HG03159 (cell line): ENCODE measurements around the gene SKP2.
A peak's percentile ranks its signal among the peaks of the same experiment; 100 is the strongest.
"Not testable (repeated sequence)": the region's sequence is repeated elsewhere in the genome, so short reads cannot be mapped to it uniquely, and the experiment has no call there.

ENCODE experiments used
- ATAC-seq: cut with Tn5 transposase; IDR thresholded peaks from one replicate; pipeline ENCODE4 v1.9.1; 2021; ENCODE audit warnings: mild to moderate bottlenecking, moderate library complexity; ENCODE audit not compliant: unreplicated experiment

Gene SKP2

DNA sequence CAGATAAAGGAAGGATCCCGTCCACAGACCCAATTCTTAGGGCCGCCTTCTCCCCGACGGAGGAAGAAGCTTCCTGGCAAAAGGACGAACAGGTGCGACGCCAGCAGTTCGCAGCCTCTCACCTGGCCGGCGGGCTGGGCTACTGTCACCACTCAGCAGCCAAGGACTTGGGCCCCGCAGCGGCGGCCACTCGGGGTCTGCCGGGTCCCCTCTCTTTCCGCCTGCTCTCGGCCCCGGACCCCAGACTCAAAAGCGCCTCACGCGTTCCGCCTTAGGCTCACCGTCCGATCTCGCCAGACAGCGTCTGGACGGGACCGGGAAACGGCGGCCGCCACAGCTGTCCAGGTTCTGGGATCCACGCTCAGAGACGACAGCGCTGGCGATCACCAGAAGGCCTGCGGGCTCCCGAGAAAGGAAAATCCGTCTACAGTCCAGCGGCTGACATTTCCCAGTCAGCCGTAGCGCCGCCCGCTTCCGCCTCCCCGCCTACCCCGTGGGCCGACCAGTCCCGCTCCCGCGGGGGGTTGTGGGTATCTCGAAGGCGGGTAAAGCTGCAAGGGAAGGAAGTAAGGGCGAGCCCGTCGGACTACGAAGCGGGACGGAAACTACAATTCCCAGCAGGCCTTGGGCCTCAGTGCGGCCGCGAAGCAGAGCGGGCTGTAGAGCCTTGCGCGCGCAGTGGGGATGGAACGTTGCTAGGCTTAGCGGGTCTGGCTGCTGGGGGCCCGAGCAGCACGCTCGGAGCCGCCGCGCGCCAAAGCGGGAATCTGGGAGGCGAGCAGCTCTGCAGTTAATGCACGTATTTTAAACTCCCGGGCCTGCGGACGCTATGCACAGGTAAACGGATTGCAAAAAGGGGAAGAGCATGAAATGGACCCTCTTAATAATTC, at the start of gene SKP2, which contains the start of gene LMBRD2:
Gene SKP2 (plus strand): TSS at position 678 of the 890 bp plus-strand sequence. CDS start 152 bp downstream, at position 830.
Gene LMBRD2 (minus strand): TSS at position 454 of the 890 bp plus-strand sequence. CDS start 8,538 bp downstream, outside the sequence.
- peak; percentile 99 for ATAC-seq

DNA sequence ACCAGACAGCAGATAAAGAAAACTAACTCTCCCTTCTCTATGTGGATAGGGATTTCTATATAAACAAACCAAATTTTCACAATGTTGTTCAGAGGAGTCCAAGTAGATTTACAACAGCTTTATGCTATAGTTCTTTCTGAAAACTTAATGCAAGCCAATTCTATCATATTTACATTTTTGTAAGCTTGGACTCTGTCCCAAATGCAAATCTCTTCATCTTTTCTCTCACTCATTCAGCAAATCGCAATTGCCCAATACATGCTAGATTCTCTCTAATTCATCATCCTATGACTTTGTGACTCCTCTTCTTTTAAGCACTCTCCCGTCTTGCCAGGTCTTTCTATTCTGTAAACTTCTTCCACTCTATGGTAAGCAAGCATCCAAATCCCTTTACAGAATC, 46.1 kb upstream of the SKP2 start:
- ATAC-seq = no peak

DNA sequence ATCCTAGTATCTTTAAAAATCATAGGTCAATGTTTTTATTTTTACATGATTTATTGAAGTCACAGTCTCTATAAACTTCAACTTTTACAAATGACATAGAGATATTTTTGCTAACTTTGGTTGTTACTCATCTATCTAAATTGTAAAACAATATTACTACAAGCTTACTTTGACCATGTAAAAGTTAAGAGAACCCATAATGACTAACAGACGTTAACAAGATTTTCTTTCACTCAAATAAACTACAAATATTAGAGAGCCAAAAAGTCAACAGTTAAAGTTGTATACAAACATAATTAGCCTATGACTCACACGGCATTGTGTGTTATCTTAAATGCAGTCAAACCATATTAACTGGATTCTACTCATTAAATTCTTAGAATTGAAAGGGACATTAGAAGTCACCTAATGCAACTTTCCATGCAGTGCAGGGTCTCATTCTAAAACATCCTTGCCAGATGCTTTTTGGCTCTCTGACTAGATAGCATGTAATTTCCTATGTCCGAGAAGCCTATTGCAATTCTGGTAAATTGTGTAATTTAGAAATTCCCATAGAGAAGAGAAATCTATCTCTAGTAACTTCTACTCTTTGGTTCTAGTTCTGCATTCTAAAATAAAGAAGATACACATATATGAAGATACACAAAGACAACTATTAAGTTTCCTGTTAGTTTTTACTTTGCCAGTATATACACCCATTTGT, 43.0 kb upstream of the SKP2 start:
- no peak for ATAC-seq

DNA sequence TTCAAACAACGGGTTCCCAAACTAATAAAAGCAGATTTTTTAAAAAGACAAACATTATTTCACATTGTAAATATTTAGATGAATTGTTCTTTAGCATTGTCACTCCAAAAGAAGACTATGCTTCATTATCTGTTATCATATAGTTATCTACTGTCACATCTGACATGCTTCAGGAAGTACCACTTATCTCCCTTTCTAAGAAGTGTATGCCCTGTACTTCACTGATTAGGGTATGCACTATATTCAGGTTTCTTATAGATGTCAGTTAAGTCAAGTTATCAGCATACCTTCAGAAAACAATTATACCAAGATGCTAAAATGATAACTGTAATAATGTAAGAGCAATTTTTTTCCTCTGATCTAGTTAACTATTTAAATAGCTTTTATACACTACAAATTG, 40.7 kb upstream of the SKP2 start:
- no peak for ATAC-seq

DNA sequence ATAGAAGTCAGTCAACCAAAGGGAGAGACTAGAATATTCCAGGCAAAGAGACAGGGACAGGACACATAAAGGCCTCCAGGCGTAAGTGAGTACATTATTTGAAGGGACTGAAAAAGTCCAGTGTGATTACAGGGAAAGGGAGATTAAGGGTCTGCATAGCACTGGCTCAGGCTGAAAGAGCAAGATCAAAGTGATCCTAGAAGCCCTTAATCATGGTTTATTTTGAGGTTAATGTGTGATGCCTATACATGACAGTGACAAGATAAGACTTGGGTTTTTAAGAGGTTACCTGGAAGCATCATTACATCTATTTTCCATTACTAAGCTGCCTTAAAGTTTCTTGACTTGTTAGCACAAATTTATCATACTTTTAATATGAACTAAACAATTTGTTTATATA, 26.0 kb upstream of the SKP2 start:
- no peak for ATAC-seq

DNA sequence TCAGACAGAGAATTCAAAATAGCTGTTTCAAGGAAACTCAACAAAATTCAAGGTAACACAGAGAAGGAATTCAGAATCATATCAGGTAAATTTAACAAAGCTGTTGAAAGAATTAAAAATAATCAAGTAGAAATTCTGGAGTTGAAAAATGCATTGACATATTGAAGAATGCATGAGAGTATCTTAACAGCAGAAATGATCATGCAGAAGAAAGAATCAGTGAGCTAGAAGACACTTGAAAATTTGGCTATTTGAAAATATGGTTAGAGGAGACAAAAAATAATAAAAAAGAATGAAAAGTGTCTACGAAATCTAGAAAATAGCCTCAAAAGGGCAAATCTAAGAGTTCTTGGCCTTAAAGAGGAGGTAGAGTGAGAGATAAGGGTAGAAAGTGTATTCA, 23.1 kb upstream of the SKP2 start:
- ATAC-seq = no peak

DNA sequence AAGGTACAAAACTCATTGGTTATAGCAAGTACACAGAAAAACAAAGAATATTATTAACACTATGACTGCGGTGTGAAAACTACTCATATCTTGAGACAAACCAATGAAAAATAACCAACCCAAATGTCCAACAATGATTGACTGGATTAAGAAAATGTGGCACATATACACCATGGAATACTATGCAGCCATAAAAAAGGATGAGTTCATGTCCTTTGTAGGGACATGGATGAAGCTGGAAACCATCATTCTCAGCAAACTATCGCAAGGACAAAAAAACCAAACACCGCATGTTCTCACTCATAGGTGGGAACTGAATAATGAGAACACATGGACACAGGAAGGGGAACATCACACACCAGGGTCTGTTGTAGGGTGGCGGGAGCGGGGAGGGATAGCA, 22.2 kb upstream of the SKP2 start:
- not testable (repeated sequence) for ATAC-seq

DNA sequence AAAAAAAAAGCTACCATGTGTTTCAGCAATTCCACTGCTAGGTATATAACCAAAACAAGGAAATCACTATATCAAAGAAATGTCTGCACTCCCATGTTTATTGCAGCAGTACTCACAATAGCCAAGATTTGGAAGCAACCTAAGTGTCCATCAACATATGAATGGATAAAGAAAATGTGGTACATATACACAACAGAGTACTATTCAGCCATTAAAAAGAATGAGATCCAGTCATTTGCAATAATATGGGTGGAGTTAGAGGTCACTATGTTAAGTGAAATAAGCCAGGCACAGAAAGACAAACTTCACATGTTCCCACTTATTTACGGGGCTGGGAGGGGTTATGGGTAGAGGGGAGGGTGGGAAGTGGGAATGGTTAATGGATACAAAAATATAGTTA, 18.9 kb upstream of the SKP2 start:
- ATAC-seq = not testable (repeated sequence)

DNA sequence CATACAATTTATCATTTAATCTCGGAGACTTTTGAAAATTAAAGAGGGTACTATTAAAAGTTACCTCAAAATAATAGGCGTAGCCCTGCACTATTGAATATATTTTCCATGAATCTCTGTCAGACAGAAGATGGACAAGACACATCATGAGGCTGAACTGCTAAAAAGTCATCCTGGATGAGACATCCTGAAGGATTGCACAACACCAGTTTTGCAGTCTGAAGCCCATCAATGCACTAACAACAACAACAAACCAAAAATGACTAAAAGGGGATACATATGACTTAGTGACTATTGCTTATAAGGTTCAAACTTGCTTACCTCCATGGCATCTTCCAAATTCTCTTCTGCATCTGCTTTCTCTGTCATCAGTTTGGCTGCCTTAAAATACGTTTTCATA, 15.9 kb upstream of the SKP2 start:
- ATAC-seq = no peak

DNA sequence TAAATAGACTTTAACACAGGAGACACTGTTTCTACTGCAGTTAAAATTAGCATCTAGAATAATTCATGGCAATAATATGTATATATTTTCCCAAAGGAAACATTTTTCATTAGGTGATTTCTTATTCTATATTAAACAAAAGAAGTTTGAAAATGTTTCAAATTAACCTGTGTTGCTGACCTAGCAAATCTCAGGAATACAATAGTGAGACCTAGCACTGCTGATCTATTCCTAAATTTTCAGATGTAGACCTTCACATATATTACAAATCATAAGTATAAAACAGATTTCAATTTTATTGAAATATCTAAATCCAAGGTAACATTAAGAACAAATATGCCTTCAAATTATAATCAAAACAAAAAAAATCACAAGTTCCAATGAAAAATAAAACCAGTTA, 15.3 kb upstream of the SKP2 start:
- ATAC-seq = no peak

DNA sequence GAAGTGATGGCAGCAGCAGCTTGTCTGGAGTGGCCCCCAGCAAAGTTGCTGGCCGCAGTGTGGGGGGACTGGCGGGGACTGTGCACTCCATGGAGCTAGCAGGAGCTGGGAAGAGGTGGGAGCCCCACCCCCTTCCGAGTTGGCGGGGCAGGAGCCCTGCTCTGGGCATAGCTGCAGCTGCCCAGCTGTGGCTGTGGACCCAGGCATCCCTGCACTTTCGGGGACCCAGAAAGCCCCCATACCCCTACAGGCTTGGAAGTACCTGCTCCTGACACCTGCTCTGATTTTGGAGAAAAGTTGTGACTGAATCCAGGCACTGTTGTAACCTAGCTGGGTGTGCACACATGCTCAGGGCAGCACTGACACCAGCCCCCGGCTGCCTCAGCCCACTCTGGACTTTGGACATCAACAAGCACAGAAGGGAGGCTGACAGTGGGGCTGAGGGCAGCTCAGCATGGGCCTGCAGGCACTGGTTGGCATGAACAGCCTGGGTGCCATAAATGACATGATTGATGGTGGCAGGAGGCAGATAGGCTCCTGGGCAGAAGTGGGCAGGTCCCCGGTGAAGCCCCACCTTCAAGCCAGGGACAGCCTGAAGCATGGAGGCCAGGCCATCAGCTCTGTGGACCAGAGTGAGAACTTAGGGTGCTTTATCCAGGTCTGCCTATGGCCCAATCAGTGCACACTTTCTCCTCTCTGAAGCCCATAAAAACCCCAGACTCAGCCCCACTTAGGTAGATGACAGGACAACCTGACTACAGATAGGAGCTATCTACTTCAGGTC, 12.8 kb upstream of the SKP2 start:
- no peak for ATAC-seq

DNA sequence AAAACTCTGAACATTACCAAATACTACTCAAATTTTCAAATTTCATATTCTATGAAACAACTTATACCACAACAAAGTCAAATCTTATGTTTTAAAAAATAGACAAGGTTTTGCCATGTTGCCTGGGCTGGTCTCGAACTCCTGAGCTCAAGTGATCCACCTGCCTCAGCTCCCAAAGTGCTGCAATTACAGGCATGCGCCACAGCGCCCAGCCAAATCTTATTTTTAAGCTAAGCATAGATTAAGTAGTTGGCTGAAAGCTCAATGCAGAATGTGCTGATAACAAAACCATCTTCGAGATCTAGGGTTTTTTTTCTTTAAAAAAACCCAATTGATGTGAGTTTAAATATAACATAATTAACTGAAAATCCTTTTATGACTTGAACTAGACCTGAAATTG, 6.6 kb upstream of the SKP2 start:
- ATAC-seq = no peak

DNA sequence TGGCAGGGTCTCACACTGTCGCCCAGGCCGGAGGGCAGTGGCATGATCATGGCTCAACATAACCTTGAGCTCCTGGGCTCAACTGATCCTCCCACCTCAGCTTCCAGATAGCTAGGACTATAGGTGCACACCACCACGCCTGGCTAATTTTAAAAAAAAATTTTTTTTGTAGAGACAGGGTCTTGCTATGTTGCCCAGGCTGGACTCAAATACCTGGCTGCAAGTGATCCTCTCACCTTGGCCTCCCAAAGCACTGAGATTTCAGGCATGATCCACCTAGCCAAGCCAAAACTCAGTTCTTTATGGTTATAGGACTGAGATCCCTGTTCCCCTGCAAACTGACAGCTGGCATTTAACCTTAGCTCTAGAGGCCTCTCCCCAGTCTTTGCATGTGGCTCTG, 5.5 kb upstream of the SKP2 start:
- no peak for ATAC-seq

DNA sequence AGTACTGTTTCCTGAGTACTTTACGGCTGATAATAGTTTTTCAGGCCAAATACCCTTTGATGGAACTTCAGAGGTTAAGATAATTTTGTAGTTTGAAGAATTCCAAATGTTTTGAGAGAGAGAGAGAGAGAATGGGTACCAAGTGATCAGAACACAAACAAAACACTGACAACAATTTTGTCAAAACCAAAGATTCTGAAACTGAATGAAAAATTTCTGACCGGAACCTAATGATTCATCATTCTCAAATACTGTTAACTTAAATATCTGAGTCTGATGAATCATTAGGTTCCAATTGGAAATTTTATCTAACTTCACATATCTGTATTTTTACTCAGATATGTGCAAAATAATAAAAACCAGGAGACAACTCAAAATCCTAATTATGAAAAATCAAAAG, 4.2 kb upstream of the SKP2 start:
- no peak for ATAC-seq

DNA sequence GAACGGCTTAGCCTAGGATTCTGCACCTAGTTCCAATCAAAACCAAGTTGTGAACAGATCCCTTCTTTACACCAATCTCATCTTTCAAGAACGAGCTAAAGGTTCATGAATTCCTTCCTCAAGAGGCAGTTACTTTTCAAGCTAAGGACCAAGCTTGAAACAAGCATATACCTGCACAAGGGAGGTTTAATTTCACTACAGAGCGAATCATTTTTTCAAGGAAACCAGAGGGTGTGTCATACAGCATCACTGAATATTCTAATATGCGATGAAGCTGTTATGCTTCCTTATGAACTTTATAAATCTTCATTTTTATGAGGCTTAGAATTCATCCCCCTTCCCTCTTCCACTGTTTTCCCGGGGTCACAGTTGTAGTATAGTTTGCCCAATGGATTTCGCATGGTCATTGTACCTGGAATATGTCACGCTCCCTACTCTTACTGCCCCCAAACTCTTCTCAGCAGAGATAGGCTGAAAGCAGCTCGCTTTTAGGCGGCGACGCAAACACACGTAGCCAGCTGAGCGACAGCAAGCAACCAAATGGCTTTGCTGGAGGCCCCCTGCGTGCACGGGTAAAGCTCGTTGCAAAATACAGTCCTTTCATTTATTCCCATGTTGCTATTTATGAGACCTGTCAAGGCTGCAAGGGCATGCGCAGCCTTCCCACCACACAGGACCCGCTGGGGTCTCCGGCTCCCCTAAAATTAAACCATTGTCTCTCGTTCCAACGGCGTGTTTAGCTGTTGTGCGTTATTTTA, 1.1 kb upstream of the SKP2 start:
- peak; percentile 34 for ATAC-seq

DNA sequence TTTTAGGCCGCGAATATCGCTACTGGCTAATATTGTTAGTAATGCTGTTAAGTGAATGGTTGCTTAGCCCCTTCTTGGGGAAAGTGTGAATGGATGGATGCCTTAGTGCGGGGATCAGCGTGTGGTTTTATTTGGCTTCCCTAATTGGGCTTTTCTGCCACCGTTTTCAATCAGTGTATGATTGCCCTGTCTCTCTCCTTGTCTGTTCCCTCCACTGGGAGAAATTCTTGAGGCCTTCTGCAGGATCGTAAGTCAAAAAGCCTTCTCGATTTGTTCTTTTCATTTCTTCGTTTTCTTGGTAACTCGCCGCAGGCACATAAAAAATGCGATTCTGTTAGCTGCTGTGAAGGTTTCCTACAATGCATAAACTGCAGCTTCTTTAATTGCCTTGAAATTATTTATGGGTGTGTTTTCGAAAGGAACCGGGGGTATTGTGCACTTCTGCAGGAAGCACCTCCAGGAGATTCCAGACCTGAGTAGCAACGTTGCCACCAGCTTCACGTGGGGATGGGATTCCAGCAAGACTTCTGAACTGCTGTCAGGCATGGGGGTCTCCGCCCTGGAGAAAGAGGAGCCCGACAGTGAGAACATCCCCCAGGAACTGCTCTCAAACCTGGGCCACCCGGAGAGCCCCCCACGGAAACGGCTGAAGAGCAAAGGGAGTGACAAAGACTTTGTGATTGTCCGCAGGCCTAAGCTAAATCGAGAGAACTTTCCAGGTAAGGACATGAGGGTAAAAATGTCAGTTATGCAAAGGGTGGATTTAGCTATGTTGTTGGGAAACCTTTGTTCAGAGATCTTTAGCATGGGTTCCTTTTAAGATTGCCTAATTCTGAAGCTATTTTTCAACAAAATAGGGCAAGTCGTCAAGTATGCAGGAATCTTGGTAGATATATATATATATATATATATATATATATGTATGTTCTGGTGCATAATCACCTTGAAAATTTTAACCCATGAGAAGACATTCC, 700 bp downstream of the SKP2 start:
- ATAC-seq = no peak

DNA sequence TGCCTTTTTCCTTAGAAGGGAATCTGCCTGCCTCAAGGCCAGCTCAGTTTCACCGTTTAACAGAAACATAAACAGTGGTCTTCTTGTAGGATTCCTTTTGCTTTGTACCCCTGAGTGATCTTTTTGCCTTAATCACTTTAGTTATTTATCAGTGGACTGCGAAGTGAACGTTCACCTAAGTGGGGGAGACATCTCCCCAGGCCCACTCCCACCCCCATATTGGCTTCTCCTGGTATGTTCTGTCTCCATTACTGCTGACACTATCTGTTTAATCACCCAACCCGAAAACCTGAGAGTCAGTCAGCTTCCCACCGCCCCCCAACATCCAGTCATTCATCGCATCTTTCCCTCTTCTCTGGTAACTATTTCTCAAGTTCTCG, 1.4 kb downstream of the SKP2 start:
- ATAC-seq = no peak

DNA sequence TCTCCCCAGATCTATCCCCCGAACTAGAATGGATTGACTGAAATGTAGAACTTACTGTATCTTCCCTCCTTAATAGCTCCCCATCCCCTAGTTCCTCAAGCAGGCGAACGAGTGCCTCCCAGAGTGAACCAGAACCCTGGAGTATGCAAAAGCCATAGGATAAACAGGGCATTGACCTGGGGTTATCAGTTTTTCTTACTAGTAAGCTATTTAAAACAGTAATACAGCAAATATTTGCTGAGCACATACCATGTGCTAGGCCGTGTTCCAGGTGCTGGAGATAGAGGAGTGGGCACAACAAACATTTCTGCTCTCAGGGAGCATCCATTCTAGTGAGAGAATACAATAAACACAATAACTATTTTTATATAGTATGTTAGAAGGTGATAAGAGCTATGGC, 1.8 kb downstream of the SKP2 start:
- no peak for ATAC-seq

DNA sequence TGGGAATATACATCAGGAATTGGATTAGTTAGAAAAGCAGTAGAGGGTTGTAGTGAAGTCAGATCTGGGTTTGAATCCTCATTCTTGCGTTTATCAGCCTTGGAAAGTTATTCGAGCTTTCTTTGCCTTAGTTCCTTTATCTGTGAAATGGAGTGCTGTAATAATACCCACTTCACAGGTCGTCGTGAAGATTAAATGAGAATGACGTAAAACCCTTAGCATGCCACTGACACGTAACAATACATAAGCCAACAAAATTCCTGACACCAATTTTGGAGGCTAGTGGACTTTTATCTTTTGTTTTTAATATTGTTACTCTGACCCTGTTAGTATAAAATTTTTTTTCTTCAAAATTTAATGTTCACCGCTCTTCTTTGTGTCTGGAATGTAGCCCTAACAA, 3.4 kb downstream of the SKP2 start:
- ATAC-seq = no peak
